LNCaP clone FGC (cell line): ENCODE measurements around the gene HIVEP3.

ENCODE experiments used
- DNase-seq: peaks from one replicate; pipeline ENCODE4 v3.0.0-alpha.2; 2011; ENCODE audit warnings: low read depth
- H3K4me3 ChIP-seq: 2 replicates; pipeline ENCODE4 v1.5.1; 2011; ENCODE audit warnings: mild to moderate bottlenecking, low read depth, low read length, control low read depth
- CTCF ChIP-seq: IDR thresholded peaks from 2 replicates; pipeline ENCODE4 v1.5.1; 2012; ENCODE audit warnings: mild to moderate bottlenecking; ENCODE audit not compliant: control insufficient read depth, insufficient read depth; ENCODE audit errors: extremely low read depth

Gene HIVEP3

GRCh38 chr1:41712081-41712480 is 206.6 kb downstream of the HIVEP3 start:
- H3K4me3 ChIP-seq: no peak overlapping the region
- no peak for TF ChIP-seq CTCF

GRCh38 chr1:41711581-41711980 is 207.1 kb downstream of the HIVEP3 start:
- H3K4me3 ChIP-seq: no peak overlapping the region
- no peak for DNase-seq
- no peak for TF ChIP-seq CTCF

More at GRCh38 chr1:41712081-41712480, 206.6 kb downstream of the HIVEP3 start:
- DNase-seq: no peak

GRCh38 chr1:41710980-41711379 is 207.7 kb downstream of the HIVEP3 start:
- no peak for DNase-seq
- no peak overlapping the region for H3K4me3 ChIP-seq
- no peak for TF ChIP-seq CTCF

GRCh38 chr1:41709873-41710272 is 208.8 kb downstream of the HIVEP3 start:
- no peak for DNase-seq
- TF ChIP-seq CTCF: no peak
- H3K4me3 ChIP-seq: no peak overlapping the region

GRCh38 chr1:41709331-41709730 is 209.4 kb downstream of the HIVEP3 start:
- no peak overlapping the region for H3K4me3 ChIP-seq
- no peak for DNase-seq
- no peak for TF ChIP-seq CTCF

- no peak for TF ChIP-seq CTCF
- H3K4me3 ChIP-seq: no peak overlapping the region
- DNase-seq: no peak
These were observed 210.4 kb downstream of the HIVEP3 start for GRCh38 chr1:41708332-41708731.

- no peak for DNase-seq
- no peak overlapping the region for H3K4me3 ChIP-seq
- TF ChIP-seq CTCF: no peak
These were observed 210.9 kb downstream of the HIVEP3 start for GRCh38 chr1:41707793-41708192.
